Cardiac fibroblast (primary cell): ENCODE measurements around the gene CATSPER1.

ENCODE experiments used
- DNase-seq, 2 donors: peaks; one replicate each; pipeline versions ENCODE4 v3.0.0 to v3.0.0-alpha.2; 2010; ENCODE audit warnings: low read depth in 2 of 2
- H3K4me3 ChIP-seq, 2 donors: replicated peaks in 1 of 2; 1 replicate in 1 of 2; 2 replicates in 1 of 2; pipeline ENCODE4 v1.5.1; 2011; ENCODE audit warnings: low read depth in 2 of 2, low read length in 2 of 2, mild to moderate bottlenecking in 2 of 2, moderate library complexity in 1 of 2
- TF ChIP-seq, protein P1 (sequence below): IDR thresholded peaks from one replicate; pipeline ENCODE4 v1.5.1; 2011; ENCODE audit warnings: low read depth, mild to moderate bottlenecking, low read length, inconsistent platforms

The CATSPER1 gene

DNA sequence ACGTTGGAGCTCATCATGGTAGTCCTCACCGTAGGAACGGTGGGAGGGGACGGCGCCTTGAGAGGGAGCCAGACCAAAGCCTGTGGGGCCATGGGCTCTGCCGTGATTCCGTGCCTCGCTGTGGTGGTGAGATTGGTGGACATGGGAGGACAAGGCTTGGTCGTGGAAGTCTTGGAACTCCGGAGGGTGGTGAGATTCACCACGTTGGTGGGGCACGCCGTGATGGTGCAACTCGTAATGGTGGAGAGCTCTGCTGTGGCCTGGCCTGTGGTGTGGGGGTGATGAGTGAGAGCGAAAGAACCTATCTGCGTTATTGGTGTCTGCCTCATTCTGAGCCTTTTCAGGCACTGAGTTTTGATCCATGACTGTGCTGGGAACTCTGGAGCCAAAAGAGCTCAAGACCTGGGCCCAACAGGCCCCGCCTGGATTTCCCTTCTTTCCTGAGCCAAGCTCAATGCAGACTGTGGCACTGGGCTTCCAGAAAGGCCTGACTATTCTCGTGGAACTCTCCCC, at the start of gene CATSPER1:
Gene CATSPER1, minus strand, starts transcription at position 463 of the 513 bp plus-strand sequence. Its CDS starts 100 bp downstream, at position 363.
- H3K4me3 ChIP-seq, result no peak within 1 kb of the TSS
- TF ChIP-seq, protein P1, sequence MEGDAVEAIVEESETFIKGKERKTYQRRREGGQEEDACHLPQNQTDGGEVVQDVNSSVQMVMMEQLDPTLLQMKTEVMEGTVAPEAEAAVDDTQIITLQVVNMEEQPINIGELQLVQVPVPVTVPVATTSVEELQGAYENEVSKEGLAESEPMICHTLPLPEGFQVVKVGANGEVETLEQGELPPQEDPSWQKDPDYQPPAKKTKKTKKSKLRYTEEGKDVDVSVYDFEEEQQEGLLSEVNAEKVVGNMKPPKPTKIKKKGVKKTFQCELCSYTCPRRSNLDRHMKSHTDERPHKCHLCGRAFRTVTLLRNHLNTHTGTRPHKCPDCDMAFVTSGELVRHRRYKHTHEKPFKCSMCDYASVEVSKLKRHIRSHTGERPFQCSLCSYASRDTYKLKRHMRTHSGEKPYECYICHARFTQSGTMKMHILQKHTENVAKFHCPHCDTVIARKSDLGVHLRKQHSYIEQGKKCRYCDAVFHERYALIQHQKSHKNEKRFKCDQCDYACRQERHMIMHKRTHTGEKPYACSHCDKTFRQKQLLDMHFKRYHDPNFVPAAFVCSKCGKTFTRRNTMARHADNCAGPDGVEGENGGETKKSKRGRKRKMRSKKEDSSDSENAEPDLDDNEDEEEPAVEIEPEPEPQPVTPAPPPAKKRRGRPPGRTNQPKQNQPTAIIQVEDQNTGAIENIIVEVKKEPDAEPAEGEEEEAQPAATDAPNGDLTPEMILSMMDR, result no peak
- no peak for DNase-seq

DNA sequence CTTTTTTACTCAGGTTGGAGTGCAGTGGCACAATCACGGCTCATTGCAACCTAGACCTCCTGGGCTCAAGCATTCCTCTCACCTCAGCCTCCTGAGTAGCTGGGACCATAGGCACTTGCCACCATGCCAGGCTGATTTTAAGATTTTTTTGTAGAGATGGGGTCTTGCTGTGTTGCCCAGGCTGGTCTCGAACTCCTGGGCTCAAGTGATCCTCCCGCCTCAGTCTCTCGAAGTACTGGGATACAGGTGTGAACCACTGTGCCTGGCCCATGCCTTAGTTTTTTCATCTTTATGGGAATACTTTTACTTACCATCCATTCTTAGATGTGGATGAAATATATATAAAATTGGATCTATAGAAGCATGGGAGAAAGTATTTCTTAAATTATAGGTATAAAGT, 49.0 kb upstream of the CATSPER1 start:
- no peak overlapping the region for H3K4me3 ChIP-seq
- TF ChIP-seq, protein P1, result no peak
- DNase-seq, result no peak

DNA sequence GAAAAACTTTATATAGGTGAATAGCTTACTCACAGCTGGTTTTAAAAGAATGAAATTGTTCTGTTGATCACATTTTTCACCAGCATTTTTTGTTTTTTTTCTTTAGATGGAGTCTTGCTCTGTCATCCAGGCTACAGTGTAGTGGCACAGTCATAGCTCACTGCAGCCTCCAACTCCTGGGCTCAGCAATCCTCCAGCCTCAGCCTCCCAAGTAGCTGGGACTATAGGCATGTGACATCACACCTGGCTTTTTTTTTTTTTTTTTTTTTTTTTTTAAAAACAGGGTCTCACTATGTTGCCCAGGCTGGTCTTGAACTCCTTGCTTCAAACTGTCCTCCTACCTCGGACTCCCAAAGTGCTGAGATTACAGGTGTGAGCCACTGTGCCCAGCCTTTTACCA, 47.4 kb upstream of the CATSPER1 start:
- H3K4me3 ChIP-seq, result no peak overlapping the region
- no peak for DNase-seq
- TF ChIP-seq, protein P1, result no peak

DNA sequence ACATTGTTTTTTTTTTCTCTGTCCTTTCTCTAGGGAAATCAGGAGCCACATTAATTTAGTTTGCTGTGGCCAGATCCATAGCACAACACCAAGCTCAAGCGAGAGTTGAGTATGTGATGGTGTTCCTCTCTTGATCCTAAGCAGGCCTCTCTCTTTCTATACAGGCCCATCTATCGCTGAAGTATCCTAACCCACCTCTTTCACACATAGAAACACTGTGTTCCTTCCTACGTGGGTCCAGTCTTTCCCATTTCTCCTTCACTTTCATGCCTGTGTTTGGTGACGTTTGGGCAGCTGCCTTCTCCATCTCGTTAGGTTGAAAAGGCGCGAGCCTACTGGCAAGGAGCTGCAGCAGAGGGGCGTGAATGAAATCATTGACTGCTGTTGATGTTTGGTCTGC, 46.2 kb upstream of the CATSPER1 start:
- H3K4me3 ChIP-seq, result no peak overlapping the region
- DNase-seq, result no peak
- TF ChIP-seq, protein P1, result no peak

DNA sequence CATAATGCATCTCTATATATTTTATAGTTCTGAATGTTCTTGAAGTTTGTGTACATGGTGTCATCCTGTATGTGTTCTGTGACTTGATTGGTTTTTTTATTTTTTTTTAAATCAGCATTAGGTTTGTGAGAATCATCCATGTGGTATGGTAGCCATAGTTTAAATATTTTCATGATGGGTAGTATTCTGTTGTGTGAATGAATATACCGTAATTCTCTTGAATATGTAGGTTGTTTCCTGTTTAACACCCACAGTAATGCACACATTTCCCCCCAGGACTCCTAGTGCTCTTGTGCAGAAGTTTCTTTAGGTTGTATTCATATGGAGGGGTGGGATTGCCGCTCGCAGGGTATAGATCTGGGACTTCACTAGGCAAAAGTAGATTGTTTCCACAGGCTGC, 45.8 kb upstream of the CATSPER1 start:
- DNase-seq, result peak in 1 of 2 donors; percentile 30
- H3K4me3 ChIP-seq, result peak overlapping the region; percentile 66 to 72
- TF ChIP-seq, protein P1, result no peak

DNA sequence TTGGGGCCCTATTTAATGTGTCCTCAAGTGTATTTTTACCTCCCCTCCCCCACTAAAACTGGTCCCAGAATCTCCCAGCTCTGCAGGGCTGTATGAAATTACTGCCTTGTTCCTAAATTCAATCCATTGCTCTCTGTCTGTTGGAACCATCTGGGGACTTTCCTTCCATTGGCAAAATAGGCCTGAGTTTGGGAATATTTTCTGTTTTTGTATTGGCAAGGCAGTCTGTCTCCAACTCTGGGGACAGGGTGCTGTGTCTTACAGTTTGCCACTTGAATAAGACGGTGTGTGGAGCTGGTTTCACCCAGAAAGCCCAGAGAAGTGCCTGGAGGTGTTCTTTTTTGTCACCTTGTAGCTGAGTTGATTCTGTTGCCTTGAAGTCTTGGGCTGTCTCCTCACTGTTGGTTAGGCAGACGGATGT, 45.1 kb upstream of the CATSPER1 start:
- peak in 1 of 2 donors; percentile 31 for DNase-seq
- peak overlapping the region; percentile 66 to 72 for H3K4me3 ChIP-seq
- TF ChIP-seq, protein P1, result no peak

DNA sequence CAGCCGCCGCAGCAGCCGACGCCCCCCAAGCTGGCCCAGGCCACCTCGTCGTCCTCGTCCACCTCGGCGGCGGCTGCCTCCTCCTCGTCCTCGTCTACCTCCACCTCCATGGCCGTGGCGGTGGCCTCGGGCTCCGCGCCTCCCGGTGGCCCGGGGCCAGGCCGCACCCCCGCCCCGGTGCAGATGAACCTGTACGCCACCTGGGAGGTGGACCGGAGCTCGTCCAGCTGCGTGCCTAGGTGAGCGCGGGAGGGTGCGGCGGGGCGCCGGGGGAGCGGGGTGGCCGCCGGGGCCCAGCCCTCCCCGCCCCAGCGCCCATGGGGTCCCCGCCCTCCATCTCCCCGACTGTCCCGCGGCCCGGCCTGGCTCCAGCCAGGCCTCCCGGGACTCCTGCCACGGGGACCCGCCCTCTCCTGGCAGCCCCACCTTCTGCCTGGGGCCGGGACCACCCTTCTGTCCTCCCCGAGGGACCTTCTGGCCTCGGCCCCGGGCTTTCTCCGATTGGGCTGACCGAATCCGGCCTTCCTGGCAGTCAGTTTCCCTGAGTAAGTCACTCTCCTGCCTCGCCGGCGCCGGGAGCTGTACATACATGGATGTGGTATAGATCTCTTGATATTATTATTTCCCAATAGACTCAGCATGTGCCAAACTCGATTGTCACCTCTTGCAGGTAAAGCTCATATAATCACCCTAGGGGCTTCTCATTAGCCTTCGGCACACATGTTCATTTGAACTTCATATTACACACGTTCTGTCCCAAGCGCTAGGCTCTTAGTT, 44.5 kb upstream of the CATSPER1 start:
- peak; percentile 59 to 60 for DNase-seq
- TF ChIP-seq, protein P1, result no peak
- peak overlapping the region; percentile 66 to 72 for H3K4me3 ChIP-seq
